GM21619 (cell line): ENCODE data around the gene KCNIP3.

Experiments used
- ATAC-seq: cut with Tn5 transposase; IDR thresholded peaks from one replicate; pipeline ENCODE4 v1.9.1; 2021; ENCODE audit not compliant: unreplicated experiment

KCNIP3 gene

GRCh38 chr2:95327861-95328260 lies 30.7 kb downstream of the KCNIP3 start:
- no peak for ATAC-seq

- no peak for ATAC-seq
Observed at GRCh38 chr2:95328358-95329125, 31.4 kb downstream of the KCNIP3 start.

- no peak for ATAC-seq
Observed at GRCh38 chr2:95329401-95329800, 32.3 kb downstream of the KCNIP3 start.

- ATAC-seq, result no peak
Observed at GRCh38 chr2:95329891-95330793, 33.0 kb downstream of the KCNIP3 start.

DNA sequence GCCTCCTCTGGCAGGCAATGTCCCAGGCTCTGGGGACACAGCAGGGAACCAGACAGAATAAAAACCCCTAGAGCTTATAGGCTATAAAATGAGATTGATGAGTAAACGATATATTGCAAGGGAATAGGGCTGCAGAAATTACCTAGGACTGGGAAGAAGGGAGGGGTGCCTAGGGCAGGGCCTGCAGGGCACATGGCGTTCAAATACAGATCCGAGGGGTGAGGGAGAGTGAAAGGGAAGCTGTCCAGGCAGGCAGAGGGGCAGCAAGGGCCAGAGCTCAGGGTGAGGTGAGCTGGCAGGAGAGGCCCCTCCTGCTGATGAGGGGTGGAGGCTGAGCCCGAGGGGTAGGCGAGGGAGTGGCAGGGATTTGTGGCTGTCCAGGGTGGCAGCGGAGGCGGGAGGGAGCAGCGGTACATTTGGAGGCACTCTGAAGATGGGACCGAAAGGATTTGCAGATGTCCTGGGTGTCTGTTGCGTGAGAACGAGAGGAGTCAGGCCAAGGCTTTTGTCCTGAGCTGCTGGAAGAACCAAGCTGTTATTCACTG lies 33.7 kb downstream of the KCNIP3 start:
- no peak for ATAC-seq

DNA sequence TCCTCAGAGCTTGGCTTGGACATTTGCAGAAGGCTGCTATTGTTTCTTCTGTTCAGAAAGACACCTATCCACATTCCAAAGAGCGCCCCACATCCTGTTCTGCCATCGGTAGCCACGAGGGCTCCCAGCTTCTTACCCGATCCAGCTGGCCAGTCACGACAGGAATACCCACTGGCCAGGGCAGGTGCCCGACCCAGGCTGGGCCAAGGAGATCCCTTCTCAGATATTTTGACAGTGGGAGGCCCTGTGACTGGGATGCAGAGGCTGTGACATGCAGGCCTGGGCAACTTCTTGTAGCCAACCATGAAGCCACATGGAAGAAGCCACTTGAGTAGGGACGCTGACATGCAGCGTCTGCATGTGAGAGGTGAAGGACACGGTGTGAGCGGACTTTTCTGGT lies 34.5 kb downstream of the KCNIP3 start:
- ATAC-seq, result no peak

DNA sequence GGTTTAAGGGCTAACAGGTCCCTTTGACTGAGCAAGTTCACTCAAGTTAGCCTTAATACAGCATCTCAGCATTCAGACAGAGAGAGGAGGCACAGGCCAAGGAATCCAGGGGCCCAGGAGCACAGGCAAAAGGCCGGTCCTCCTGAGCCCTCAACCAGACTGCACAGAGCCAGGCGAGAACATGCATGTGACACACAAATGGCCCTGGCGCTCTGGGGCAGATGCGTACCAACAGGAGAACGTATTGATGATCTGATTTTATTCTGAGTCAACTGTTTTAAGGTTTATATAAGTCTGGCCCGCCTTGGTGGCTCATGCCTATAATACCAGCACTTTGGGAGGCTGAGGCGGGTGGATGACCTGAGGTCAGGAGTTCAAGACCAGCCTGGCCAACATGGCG lies 34.9 kb downstream of the KCNIP3 start:
- no peak for ATAC-seq

DNA sequence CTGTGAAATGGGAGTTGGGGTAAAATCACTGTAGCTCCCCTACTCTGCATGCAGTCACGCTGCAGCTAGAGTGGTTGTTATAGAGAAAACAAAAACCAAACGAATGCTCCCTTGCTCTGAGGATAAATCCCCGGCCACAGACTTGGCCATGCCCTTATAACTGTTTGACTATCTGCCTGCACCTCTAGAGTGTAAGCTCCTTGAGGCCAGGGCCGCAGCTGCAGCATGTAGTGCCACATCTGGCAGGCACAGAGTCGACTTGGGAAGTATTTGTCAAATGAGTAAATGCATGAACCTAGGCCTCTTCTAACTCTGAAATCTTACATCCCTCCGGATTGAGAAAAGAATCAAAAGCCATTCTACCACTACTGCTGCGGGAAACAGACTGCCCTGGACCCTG lies 35.9 kb downstream of the KCNIP3 start:
- ATAC-seq, result no peak

GRCh38 chr2:95333888-95334338 lies 36.8 kb downstream of the KCNIP3 start:
- ATAC-seq, result no peak

DNA sequence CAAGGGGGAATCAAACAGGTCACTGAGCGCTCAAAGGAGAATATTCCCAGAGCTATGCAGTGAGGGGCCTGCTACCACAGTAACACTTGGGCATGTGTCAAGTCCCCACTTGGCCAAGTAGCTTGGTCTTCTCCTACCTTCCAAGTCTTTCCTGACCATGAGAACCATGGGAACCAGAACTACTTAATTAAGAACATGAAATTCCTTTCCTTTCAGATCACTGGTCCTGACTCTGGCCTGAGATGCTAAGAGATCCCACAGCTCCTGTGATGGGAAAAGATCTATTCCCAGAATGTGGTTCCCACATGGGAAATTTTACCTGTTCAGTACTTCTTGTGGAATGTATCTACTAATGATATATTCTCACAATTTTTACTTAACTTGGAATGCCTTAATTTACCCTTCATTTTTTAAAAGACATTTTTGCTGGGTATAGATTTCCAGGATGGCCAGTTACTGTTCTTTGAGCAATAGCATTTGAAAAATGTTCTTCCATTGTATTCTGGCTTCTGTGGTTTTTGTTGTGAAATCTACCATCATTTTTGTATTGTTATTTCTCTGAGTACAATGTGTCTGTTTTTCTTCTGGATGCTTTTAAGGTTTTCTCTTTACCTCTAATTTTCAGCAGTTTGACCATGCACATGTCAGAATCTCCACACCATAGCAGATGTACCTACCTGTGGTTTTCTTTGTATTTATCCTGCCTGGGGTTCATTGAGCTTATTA lies 37.9 kb downstream of the KCNIP3 start:
- ATAC-seq, result no peak

- ATAC-seq, result no peak
Observed at GRCh38 chr2:95336406-95336805, 39.3 kb downstream of the KCNIP3 start.

GRCh38 chr2:95337829-95338228 lies 40.7 kb downstream of the KCNIP3 start:
- no peak for ATAC-seq

- no peak for ATAC-seq
Observed at GRCh38 chr2:95342556-95343320, 45.6 kb downstream of the KCNIP3 start.

DNA sequence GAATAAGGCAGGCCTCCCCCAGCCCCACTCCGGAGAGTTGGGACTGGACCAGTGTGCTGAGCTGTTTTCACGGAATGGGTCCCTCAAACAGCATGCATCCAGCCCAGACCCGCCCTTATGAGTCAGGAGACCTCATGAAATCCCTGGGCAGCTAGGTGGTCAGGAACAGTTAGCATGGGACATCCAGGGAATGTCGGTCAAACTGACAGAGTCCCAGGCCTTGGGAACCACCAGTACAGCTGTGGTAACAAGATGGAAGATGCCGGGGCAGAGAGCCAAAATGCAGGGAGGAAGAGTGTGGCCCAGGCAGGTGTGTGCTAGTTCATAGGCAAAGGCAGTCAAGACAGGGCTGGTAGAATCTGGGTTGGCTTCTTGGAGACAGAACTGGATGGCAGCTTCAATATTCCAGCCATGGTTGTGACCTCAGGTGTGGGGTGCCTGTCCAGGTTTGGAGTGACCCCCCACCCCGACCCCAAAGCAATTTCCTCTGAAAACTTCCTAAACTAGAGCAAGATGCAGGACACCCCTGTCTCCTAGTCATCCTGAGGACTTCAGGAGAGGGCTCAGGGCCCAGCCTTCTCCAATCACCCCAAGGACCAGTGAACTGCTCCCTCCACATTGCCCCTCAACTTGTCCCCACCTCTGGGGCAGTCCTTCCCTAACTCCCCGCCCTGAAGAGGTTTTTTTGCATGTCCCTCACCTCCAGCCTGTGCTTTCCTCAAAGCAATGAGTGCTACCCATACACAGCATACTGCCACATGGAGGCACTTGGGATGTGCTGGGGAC lies 46.5 kb downstream of the KCNIP3 start:
- ATAC-seq, result no peak

DNA sequence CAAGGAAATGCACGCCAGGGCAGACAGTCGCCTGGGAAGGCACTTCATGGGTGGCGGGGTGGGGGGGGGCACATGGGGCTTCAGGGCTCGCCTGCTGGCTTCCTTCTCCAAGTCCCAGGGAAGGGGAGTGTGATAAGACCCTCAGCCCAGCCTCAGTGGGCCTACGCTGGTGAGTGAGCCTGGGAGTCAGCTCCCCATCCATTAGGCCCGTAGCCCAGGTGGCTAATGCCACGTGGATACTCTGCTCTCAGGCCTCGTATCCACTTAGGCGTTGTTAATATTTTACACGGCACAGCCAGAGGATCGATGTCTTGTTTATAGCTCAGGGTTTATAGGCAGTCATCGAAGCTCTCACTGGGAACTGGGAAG lies 47.1 kb downstream of the KCNIP3 start:
- no peak for ATAC-seq

DNA sequence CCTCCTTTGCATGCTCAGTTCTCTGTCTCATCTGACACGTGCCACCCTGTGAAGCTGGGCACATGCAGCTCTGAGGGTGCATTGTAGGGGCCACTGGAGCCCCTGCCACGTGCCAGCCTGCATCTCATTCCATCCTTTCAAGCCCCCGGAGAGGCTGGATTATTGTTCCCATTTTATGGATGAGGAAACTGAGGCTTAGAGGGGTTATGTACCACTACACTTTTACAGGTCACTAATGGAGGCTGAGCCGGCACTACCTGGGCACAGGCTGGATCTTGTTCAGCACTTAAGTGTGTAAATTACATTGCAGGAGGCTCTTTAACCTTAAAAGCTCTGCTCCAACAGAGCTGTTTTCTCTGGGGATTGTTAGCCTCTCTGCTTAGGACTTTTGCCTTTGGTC lies 47.5 kb downstream of the KCNIP3 start:
- ATAC-seq, result no peak

DNA sequence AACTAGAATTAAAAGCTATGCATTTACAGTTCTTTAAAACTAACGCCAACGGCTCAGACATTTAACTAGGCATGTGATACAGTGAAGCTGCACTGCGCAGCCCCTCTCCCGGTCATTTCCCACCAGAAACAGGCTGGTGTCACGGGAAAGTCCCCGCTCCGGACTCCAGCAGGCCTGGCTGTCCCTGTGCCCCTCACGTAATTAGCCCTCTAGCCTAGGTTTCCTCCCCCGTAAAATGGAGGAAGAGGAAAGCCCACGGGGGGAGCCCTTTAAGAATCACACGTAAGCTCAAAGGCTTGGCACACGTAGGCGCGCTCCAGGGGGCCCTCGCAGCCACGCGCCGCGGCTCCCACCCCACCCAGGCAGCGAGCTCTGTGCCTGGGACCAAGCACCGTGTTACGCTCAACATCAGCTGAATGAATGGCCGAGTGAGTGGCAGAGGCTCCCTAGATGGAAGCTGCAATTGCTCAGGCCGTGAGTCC lies 48.0 kb downstream of the KCNIP3 start:
- peak; percentile 9 for ATAC-seq

- peak; percentile 83 for ATAC-seq
Observed at GRCh38 chr2:95345563-95346230, 48.5 kb downstream of the KCNIP3 start.

DNA sequence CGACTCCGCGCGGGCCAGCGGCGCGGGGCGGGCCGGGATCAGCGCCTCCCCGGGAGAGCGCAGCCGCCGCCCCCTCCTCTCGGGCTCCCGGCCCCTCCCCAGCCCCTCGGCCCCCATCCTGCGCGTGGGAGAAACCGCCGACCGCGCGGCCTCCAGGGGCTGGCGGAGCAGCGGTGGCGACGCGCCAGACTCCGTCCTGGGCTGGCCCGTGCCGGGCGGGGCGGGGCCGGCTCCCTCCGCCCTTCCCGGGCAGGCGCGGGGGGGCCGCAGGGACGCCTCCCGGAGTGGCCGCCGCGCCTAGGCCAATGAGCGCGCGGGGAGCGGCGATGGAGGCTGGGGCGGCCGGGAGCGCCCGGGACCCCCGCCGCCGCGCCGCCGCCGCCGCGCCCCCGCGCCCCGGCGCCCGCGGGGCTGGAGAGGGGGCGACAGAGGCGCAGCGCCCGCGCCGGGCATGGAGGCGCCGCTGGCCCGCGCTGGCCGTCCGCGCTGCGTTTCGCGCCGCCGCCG lies 49.1 kb downstream of the KCNIP3 start:
- ATAC-seq, result no peak
